NCI-H748 treated with DMSO at 0.1 percent for 48 hours (cell line): ENCODE data around the gene ALDOC.

ENCODE experiments used
- DNase-seq: peaks from one replicate; lab custom pipeline; 2025; lab: John Stamatoyannopoulos, UW

The ALDOC gene

DNA sequence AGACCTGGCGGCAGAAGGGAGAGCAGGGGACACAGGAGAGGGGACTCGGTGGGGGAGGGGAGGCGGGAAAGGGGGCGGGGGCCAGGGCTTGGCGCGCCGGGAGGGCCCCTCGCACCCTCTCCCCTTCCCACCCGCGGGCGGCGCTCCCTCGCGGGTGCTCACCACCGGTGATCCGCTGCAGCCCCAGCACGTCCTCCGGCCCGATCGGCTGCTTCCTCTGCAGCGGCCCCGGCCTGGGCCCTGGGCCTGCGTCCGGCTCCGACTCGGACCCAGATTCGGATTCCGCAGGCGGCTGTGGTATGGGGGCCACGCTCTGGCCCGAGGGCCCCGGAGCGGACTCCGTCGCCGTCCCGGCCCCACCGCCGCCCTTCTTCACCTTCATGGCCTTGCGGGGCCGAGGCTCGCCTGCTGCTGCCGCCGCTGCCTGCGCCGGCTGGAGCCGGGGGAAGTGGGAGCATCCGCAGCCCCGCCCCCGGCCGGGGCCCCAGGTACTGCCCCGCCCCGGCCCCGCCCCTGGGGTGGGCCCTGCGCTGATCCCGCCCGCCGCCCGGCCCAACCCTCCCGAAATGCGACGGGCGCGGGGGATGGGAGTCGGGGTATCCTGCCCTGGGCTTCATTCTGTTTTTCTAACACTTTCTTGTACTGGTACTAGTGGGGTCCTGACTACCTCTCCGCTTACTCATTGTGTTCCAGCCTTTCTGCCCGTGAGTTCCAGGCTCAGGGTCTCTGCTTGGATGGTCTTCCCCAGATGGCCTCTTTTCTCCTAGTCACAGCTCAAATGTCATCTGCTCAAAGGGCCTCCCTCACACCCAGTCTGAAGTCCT lies 24.3 kb downstream of the ALDOC start, which contains the start of gene UNC119:
TSS of gene UNC119 (minus strand) at position 449 of the 824 bp plus-strand sequence. CDS start at position 382, 67 bp downstream.
- peak; percentile 44 for DNase-seq

DNA sequence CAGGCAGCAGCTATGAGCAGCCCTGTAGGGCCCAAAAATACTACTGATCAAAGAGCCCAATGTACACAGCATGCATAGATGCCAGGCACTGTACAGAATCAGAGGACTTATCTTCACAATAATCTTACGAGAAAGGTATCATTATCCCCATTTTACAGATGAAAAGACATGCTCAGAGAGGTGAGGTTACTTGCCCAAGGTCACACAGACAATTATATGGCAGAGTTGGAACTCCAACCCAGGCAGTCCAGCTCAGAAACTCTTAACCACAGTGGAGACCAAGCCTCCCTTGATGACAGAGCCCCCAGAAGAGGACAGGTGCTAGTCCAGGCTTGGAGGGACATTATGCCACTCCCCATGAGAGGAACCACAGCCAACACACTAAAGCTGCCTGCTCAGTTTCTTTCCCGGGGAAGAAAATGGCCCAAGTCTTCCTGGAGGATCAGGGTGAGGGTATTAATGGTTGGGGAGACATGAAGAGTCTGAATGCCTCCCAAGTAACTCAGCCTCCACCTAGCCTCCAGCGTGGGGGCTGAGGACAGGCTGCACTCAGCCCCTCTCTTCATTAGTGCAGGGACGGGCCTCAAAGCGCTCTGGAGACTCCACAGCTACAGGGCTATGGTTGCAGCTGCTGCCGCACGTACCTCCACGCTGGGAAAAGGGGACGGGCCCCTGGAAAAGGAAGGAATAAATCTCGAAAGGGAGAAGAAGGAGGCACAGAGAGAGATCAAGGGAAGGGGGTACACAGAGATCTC lies 25.1 kb downstream of the ALDOC start:
- DNase-seq: no peak

DNA sequence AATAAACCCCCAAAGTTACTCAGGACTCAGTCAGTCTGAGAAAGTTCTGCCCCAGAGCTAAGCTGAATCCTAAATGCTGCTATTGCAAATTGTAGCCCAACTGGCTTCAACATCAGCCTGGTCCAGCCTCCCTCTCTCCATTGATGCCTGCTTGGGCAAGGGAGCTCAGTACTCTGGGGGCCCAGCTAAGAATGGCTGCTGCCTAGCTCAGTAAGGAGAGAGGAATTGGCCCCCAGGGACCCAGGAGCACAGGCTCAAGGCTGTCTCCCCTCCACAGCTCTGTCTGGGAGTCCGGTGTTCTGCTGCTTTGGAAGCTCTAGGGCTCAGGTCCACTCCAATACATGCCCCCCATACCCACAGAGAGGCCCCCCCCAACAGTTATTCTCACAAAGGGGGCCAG lies 25.8 kb downstream of the ALDOC start:
- no peak for DNase-seq

DNA sequence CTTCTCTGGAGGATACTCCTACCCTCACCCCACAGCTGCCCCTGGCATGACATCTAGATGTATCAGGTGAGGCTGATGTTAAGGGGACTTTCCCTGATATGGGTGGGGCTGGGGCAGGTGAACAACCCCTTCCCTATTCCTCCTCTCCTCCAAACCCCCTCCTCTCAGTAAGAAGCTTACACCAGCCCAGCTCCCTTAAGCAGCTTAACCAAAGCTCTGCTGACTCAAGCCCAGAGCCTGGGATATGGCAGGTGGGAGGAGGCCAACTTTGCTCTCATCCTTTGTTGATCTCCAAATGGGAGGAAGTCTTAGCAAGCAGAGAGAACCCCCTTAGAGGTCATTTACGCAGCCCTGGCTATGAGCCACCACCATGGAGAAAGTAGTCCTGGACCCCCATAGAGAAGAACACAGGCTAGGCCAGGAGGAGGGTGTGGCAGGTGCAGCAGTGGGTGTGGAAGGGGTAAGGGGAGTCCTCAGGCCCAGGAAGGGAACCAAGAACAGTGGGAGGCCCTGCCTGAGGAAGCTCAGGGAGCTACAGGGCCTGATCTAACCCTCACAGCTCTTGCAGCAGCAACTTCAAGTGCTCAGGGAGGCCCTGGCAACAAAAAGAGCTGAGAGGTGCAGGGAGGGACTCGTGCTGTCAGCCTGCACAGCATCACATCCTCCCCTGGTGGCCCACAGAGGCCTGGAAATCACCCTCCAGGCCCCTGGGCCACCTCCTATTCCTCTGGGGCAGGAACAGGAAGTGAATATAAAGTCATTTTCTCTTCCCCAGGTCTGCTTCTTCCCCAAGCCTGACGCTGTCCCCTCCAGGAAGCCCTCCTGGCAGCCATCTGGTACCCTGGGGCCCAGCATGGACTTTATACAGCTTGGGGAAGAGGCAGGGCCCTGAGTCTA lies 27.2 kb downstream of the ALDOC start:
- DNase-seq: no peak

DNA sequence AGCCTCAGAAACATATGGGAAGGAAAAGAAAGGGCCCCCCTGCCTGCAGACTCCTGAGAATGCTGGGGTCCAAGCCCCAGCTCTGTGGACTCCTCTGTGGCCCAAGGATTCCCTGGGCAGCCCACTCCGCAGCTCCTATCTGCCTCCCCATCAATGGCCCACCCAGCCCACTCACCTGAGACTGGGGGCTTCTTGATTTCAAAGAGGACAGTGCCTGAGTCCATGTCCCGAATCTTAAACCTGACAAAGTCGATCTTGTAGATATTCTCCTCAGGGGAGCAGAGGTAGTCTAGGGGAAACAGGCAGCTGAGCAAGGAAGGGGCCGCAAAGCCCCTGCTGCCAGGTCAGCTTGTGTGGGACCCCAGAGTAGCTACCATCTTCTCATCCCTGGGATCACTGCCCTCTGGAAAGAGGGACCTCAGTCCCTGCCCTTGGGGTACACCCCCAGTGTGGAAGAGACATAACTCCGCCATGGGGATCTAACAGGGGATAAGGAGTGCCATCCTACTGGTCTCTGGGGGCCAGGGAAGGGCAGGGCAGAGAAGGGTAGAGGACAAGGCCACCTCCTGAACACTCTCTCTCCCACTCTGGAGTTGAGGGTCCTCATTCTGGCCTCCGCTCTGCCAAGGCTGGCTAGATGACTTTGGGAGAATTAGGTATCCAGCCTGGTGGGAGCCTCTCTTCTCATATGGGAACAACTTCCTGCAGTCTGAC lies 28.1 kb downstream of the ALDOC start:
- no peak for DNase-seq

DNA sequence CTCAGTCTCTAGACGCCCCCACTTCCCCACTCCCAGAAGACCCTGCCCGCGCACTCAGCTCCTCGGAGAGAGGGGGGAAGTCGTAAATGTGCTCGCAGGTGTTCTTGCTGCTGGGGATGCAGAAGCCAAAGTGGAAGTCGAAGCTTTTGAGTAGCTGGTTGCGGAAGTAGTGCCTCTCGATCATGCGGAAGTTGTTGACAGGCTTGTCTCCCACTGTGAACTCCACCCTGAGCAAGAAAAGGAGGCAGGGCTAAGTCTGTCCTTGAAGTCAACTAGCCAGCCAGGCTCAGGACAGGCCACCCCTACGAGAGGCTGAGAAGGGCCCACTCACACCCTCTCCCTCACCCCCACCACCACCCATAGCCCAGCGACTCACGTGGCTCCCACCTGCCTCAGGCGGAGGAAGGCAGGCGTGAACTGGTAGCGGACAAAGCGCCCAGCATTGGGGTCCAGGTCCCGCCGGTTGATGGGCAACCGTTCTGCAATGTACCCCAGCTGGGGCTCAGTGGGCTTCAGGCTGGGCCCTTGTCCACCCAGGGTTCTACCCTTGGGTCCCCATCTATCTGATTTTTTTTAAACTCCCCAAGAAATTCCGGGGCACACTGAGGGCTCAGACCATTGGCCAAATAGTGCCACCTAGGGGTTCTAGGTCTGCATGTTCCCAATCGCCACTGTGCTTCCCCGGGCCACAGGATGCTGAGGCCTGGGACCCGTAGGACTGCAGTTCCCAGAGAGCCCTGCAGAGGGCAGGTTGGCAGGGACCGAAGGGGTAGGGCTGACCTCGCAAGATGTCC lies 28.9 kb downstream of the ALDOC start:
- DNase-seq: peak; percentile 34

DNA sequence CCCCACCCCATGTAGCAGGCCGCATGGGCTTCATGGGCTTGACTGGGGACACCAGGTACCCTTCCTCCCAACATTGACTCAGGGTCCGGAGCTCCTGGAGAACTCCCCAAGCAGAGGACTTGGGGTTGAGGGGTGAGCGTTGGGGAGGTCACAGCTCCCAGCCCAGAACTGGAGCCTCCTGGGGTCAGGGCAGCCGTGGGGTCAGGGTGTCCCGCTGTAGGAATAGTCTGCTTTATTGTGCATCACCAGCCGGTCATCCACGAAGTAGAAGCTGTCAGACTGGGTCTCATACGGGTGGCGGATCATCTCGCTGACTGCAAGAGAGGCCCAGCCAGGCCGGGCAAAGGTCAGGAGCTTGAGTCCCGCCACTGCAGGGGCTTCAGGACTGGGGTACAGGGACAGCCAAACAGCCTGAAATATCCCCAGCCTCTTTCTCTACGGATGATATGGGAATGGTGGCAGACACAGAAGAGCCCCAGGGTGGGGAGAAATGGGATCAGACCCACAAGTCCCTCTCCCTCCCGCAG lies 29.5 kb downstream of the ALDOC start:
- DNase-seq: no peak

DNA sequence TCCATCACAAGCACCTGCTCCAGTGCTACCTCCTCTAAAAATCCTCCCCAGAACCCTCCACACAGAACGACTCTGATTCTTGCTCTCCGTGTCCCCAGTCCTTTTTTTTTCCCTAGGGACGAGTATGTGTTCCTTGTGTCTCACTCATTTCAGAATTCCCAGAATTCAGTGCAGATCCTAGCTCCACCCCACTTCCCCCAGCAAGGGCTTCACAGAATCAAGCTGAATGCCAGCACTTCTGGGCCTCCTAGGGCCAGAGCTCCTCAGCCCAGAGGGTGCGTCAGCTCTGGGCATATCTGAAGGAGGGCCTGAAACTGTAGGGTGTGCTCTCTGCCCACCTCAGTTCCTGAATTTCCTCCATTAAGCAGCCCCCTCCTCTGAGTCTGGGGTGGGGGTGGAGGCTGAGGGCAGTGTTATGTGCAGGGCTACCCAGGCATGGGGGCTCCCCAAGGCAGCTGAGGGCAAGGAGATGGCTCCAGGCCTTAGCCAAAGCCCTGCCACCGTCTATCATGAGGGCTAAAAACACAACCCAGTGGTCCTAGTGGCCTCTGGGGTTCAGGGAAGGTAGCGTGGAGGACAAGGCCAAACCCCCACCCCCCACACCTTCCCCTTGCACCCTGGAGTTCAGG lies 30.8 kb downstream of the ALDOC start:
- DNase-seq: no peak

DNA sequence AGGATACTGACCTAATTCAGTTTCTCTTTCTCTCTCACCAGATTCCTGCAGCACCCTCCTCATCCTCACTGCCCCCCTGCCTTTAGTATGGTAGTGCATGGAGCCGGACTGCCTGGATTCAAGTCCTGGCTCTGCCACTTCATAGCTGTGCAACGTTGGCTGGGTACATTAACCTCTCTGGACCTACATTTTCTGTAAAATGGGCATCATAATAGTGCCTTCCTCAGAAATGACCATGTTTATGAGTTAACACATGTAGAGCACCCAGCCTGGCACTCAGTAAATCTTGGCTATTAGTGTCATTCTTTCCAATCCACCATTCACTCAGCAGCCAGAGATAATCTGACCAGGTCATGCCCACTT lies 31.6 kb downstream of the ALDOC start:
- DNase-seq: no peak

DNA sequence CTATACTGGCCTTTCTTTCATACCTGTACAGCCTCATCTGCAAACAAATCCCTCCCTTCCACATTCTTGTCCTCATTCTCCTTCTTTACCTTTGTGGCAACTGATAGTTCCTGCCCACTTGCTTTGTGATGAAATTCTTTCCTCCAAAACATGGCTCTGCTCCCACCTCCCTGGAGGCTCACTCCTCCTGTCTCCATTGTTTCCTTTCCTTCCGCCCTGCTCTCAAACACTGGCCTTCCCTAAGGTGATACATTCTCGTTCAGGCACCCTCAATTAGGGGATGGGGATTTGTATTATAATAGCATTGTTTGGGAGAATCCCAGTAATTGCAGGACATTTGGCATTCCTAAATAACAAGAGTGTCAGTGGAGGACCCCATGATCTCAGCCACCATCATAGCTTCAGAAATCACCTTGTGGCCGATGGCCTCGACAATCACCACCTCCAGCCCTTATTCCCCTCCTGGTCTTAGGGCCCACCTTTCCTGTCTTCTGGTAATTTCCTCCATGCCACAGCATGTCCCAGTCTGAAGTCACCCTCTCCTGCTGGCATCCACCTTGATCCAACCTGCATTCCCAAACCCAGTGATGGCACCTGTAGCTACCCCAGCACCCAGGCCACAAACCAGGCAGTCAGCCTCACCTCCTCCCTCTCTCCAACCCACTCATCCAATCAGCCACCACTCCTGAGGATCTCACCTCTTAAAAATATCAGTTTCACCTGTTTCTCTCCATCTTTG lies 32.1 kb downstream of the ALDOC start:
- DNase-seq: no peak

DNA sequence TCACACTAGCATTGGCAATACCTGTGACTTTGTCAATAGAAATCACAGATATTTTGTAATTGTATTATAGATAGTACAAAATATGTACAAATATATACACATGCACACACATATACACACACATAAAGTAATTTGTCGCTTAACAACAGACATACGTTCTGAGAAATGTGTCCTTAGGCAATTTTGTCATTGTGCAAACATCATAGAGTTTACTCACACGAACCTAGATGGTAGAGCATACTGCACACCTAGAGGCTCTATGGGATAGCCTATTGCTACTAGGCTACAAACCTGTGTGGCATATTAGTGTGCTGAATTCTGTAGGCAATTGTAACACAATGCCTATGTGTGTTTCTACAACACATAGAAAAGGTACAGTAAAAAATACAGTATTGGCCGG lies 35.3 kb downstream of the ALDOC start:
- DNase-seq: no peak

DNA sequence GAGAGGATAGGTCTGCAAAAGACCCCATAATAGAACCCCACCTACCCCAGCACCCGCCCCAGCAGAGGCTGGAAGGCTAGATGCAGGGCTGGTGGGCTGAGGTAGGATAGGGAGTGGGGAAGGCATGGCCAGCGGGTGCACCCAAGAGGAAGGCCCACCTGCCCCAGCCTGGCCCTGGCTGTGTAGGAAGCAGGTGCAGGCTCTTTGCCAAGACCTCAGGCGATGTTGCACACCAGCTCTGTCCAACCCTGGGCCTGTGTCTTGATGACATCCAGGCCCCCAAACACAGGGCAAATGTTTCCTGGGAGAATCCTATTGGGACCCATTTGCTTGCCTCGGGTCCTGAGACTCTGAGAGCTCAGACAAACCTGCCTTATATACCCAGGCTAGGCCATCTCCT lies 36.5 kb downstream of the ALDOC start:
- DNase-seq: no peak

DNA sequence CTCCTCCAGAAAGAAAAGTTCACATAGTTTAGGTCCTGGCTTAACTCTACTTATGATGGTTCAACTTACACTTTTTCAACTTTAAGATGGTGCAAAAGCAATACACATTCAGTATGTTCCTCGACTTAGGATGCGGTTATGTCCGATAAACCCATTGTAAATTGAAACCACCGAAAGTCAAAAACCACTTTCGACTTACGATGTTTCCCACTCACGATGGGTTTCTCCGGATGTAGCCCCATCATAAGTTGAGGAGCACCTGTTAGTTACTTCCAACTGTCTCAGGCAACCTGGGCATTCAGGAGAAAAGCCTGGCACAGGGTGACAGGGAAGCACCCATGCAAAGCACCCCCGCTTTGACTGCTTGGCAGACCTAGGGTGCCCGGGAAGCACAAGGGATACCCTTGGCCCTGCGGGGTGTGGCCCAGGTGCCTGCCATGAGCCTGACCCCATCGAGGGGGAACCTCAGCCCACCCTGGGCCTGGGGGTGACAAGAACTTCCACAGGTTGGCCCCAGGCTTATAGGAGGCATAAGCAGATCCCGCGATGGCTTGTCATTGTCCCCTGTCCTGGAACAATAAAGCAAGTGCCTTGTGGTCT lies 38.3 kb downstream of the ALDOC start:
- DNase-seq: no peak

DNA sequence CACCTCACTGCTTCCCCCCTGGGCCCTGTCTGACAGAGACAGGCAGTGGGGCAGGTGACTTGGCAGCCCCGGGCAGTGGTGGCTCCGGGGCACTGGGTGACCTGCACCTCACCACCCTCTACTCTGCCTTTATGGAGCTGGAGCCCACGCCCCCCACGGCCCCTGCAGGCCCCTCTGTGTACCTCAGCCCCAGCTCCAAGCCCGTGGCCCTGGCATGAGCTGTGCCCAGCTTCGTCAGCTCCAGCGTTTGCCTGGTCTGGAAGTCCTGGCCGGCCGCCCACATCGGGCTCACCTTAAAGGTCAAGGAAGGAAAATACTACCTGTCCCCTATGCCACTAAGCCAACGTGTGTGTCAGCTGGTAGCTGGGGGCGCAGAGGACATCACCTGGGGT lies 39.5 kb downstream of the ALDOC start:
- no peak for DNase-seq

DNA sequence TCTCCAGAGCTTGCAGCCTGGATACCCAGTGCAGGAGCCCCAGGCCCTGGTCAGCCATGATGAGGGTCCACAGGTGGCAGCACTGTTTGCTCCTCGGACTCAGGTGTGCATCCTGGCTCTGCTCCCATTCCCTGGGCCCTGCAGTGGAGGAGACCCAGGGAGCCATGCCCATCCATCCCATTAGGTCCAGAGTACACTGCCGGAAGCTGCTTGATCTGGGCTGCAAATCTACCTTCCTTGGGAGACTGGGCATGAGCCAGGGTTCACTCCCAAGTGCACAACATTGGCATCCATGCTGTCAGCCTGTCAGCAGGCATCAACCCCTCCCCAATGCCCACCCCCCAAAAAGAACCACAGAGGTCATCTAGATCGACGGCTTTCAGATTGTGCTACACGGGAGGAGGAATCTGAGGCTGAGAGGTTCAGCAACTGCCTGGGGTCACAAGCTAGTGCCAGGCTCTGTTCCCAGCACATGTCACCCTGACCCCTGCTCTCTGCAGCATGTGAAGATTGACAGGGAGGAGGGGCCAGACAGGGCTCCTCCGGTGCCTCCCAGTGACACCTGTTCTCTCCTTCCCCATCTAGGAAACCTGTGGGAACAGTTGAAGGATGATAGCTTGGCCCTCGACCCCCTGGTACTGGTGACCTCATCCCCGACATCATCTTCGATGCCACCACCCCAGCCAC lies 40.0 kb downstream of the ALDOC start:
- no peak for DNase-seq

DNA sequence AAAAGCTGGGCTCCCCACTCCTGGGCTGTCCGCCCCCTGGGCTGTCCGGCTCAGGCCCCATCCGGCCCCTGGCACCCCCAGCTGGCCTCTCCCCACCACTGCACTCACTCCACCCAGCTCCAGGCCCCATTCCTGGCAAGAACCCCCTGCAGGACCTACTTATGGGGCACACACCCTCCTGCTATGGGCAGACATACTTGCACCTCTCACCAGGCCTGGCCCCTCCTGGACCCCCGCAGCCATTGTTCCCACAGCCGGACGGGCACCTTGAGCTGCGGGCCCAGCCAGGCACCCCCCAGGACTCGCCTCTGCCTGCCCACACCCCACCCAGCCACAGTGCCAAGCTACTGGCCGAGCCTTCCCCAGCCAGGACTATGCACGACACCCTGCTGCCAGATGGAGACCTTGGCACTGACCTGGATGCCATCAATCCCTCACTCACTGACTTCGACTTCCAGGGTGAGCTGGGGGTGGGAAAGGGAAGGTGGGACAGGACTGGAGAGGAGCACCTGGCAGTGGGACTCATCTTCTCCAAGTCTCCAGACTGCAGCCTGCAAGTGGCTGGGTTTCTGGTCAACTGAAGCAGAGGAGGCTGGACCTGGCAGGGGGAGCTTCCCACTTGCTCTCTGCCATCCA lies 41.8 kb downstream of the ALDOC start:
- DNase-seq: no peak

DNA sequence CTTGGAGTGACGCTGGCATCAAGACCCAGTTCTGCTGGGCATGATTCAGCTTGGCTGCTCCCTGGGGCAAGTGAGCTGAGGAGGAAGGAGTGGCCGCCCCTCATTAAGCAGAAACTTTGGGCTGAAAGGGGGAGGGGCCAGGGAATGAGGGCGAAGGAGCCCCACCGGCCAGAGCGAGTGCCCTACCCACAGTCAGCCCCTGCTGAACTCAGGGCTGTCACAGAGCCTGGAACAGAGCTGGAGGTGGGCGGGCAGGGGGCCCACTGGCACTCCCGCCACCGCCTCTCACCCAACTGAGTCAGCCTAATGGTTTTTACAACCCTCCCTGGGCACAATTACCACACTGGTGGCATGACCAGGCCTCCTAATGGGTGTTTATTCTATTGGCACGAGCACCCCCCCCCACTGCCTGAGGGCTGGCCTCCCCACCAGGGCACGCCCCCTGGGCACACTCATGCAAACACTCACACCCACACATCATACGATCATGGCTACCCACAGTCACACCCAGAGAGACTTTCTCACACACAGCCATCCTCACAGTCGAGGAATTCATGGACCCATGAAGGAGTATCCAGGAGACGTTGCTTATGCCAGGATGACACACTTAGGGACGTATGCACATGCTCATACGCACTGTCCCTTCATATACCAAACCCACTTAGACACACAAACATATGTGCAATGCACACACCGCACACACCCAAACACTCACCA lies 43.4 kb downstream of the ALDOC start:
- no peak for DNase-seq
